OCI-LY3 (cell line): ENCODE data around the gene LPP.

ENCODE experiments used
- CTCF ChIP-seq: fragments of 200-600, 300-600 bp; sonication (generic); IDR thresholded peaks from 2 replicates; pipeline ENCODE4 v1.5.1; 2014; ENCODE audit warnings: antibody characterized with exemption, low read length, low read depth
- EZH2phosphoT487 ChIP-seq: fragments of 200-600 bp; shearing (Covaris generic); IDR thresholded peaks from 2 replicates; pipeline ENCODE4 v1.6.1; 2018; ENCODE audit warnings: antibody characterized with exemption, mixed run types, low read depth

- TF ChIP-seq CTCF (no peak), EZH2phosphoT487 (no peak)
These were observed 442.0 kb downstream of the LPP start for GRCh38 chr3:188595890-188596376.
